Measurements from ENCODE around the gene FAM47E.
"Not testable (repeated sequence)": the region's sequence is repeated elsewhere in the genome, so short reads cannot be mapped to it uniquely, and the experiment has no call there.

Gene FAM47E

GRCh38 chr4:76243877-76244276 is 7.6 kb upstream of the FAM47E start:
- H3K4me3 Mint-ChIP-seq, H3K27me3 Mint-ChIP-seq, DNase-seq, H3K4me1 Mint-ChIP-seq, H3K27ac Mint-ChIP-seq, ATAC-seq: not testable (repeated sequence)
- H3K9me3 Mint-ChIP-seq = peaks cover 18 to 22% of the 10 kb centered on the region in 2 donors

GRCh38 chr4:76246025-76246424 is 5.5 kb upstream of the FAM47E start:
- ATAC-seq (no peak), DNase-seq (no peak)
- no peak overlapping the region for H3K4me3 Mint-ChIP-seq
- H3K27me3 Mint-ChIP-seq = peaks cover 19% of the 10 kb centered on the region
- peaks cover under 1 to 7% of the 10 kb centered on the region in 2 donors for H3K9me3 Mint-ChIP-seq
- no peak overlapping the region for H3K27ac Mint-ChIP-seq
- peaks cover 3% of the 10 kb centered on the region for H3K4me1 Mint-ChIP-seq

- peaks cover 0 to 4% of the 10 kb centered on the region in 2 donors for H3K9me3 Mint-ChIP-seq
These were observed 4.7 kb upstream of the FAM47E start for GRCh38 chr4:76246852-76247251.

GRCh38 chr4:76250962-76251361 is 559 bp upstream of the FAM47E start:
- peak overlapping the region in 1 of 2 donors; percentile 80 for H3K27ac Mint-ChIP-seq

More at GRCh38 chr4:76246852-76247251, 4.7 kb upstream of the FAM47E start:
- no peak overlapping the region for H3K4me3 Mint-ChIP-seq
- no peak overlapping the region for H3K27ac Mint-ChIP-seq
- ATAC-seq = no peak
- H3K27me3 Mint-ChIP-seq = peaks cover 27% of the 10 kb centered on the region
- H3K4me1 Mint-ChIP-seq = peaks cover 11% of the 10 kb centered on the region
- DNase-seq = no peak

GRCh38 chr4:76252271-76252653 is 741 bp downstream of the FAM47E start:
- no peak for DNase-seq
- ATAC-seq = no peak
- no peak overlapping the region for H3K4me3 Mint-ChIP-seq
- no peak overlapping the region for H3K27ac Mint-ChIP-seq
- peaks cover 75% of the 10 kb centered on the region for H3K27me3 Mint-ChIP-seq
- no peaks in the 10 kb centered on the region for H3K9me3 Mint-ChIP-seq
- peaks cover 14% of the 10 kb centered on the region for H3K4me1 Mint-ChIP-seq

More at GRCh38 chr4:76250962-76251361, 559 bp upstream of the FAM47E start:
- Mint-ChIP-seq H3K27me3 (peaks cover 68% of the 10 kb centered on the region), H3K4me1 (peaks cover 14% of the 10 kb centered on the region), H3K9me3 (no peaks in the 10 kb centered on the region), H3K4me3 (peak overlapping the region; percentile 89 to 94)
- no peak for DNase-seq
- peak; percentile 49 for ATAC-seq

GRCh38 chr4:76253511-76253910 is 2.0 kb downstream of the FAM47E start:
- no peak for DNase-seq
- H3K27ac Mint-ChIP-seq = no peak overlapping the region
- H3K27me3 Mint-ChIP-seq = peaks cover 75% of the 10 kb centered on the region
- no peak overlapping the region for H3K4me3 Mint-ChIP-seq
- ATAC-seq = no peak
- no peaks in the 10 kb centered on the region for H3K9me3 Mint-ChIP-seq
- peaks cover 14% of the 10 kb centered on the region for H3K4me1 Mint-ChIP-seq

- H3K27me3 Mint-ChIP-seq = peaks cover 56% of the 10 kb centered on the region
- no peaks in the 10 kb centered on the region for H3K9me3 Mint-ChIP-seq
- no peak for ATAC-seq
- no peak for DNase-seq
- H3K4me3 Mint-ChIP-seq = no peak overlapping the region
- peaks cover 11% of the 10 kb centered on the region for H3K4me1 Mint-ChIP-seq
- no peak overlapping the region for H3K27ac Mint-ChIP-seq
These were observed 4.5 kb downstream of the FAM47E start for GRCh38 chr4:76256032-76256431.

- ATAC-seq = no peak
- H3K4me1 Mint-ChIP-seq = peaks cover 2% of the 10 kb centered on the region
- no peaks in the 10 kb centered on the region for H3K9me3 Mint-ChIP-seq
- no peak for DNase-seq
- no peak overlapping the region for H3K27ac Mint-ChIP-seq
- H3K4me3 Mint-ChIP-seq = no peak overlapping the region
- peaks cover 47% of the 10 kb centered on the region for H3K27me3 Mint-ChIP-seq
These were observed 5.4 kb downstream of the FAM47E start for GRCh38 chr4:76256968-76257367.

GRCh38 chr4:76257824-76258223 is 6.3 kb downstream of the FAM47E start:
- DNase-seq (no peak), ATAC-seq (no peak)
- Mint-ChIP-seq H3K27ac (no peak overlapping the region), H3K27me3 (peaks cover 38% of the 10 kb centered on the region), H3K4me3 (no peak overlapping the region), H3K4me1 (no peaks in the 10 kb centered on the region), H3K9me3 (no peaks in the 10 kb centered on the region)

GRCh38 chr4:76260571-76260970 is 9.1 kb downstream of the FAM47E start:
- H3K4me3 Mint-ChIP-seq = no peak overlapping the region
- ATAC-seq = no peak
- no peak overlapping the region for H3K27ac Mint-ChIP-seq
- no peaks in the 10 kb centered on the region for H3K4me1 Mint-ChIP-seq
- no peak for DNase-seq
- H3K9me3 Mint-ChIP-seq = no peaks in the 10 kb centered on the region
- H3K27me3 Mint-ChIP-seq = peaks cover 11% of the 10 kb centered on the region

GRCh38 chr4:76265631-76266218 is 14.2 kb downstream of the FAM47E start:
- no peaks in the 10 kb centered on the region for H3K4me1 Mint-ChIP-seq
- H3K9me3 Mint-ChIP-seq = no peaks in the 10 kb centered on the region
- ATAC-seq (no peak), DNase-seq (no peak)
- no peak overlapping the region for H3K27ac Mint-ChIP-seq
- H3K4me3 Mint-ChIP-seq = no peak overlapping the region
- H3K27me3 Mint-ChIP-seq = peaks cover 4% of the 10 kb centered on the region

GRCh38 chr4:76266627-76267026 is 15.1 kb downstream of the FAM47E start:
- Mint-ChIP-seq H3K9me3 (no peaks in the 10 kb centered on the region), H3K27ac (no peak overlapping the region), H3K27me3 (peaks cover 9% of the 10 kb centered on the region), H3K4me1 (no peaks in the 10 kb centered on the region), H3K4me3 (no peak overlapping the region)
- DNase-seq = no peak
- no peak for ATAC-seq

- Mint-ChIP-seq H3K27me3 (peaks cover 9% of the 10 kb centered on the region), H3K4me3 (no peak overlapping the region), H3K4me1 (no peaks in the 10 kb centered on the region), H3K27ac (no peak overlapping the region), H3K9me3 (no peaks in the 10 kb centered on the region)
- ATAC-seq (no peak), DNase-seq (no peak)
These were observed 16.3 kb downstream of the FAM47E start for GRCh38 chr4:76267811-76268210.

GRCh38 chr4:76270244-76271175 is 19.0 kb downstream of the FAM47E start:
- Mint-ChIP-seq H3K27me3 (peaks cover 18% of the 10 kb centered on the region), H3K4me1 (no peaks in the 10 kb centered on the region), H3K27ac (no peak overlapping the region), H3K4me3 (no peak overlapping the region), H3K9me3 (no peaks in the 10 kb centered on the region)
- ATAC-seq (no peak), DNase-seq (no peak)

GRCh38 chr4:76271248-76271647 is 19.7 kb downstream of the FAM47E start:
- DNase-seq (no peak), ATAC-seq (no peak)
- Mint-ChIP-seq H3K9me3 (no peaks in the 10 kb centered on the region), H3K4me1 (no peaks in the 10 kb centered on the region), H3K27ac (no peak overlapping the region), H3K4me3 (no peak overlapping the region), H3K27me3 (peaks cover 26% of the 10 kb centered on the region)

- no peak for DNase-seq
- H3K4me1 Mint-ChIP-seq = no peaks in the 10 kb centered on the region
These were observed 20.6 kb downstream of the FAM47E start for GRCh38 chr4:76272073-76272472.

More at GRCh38 chr4:76272073-76272472, 20.6 kb downstream of the FAM47E start:
- H3K27me3 Mint-ChIP-seq = peaks cover 34% of the 10 kb centered on the region
- no peak for ATAC-seq
- no peaks in the 10 kb centered on the region for H3K9me3 Mint-ChIP-seq
- no peak overlapping the region for H3K4me3 Mint-ChIP-seq
- no peak overlapping the region for H3K27ac Mint-ChIP-seq

Measured in stimulated activated naive CD8-positive, alpha-beta T cell treated with anti-CD3 and anti-CD28 coated beads, Interleukin-15, amount 100 ng/mL, for 72 hours (primary cell).